SJCRH30 (cell line): ENCODE results near the gene LENEP. TPM values are rescaled to one million over a fixed set of nuclear protein-coding genes. Genes with fewer than 3 reads are reported as not detected.

ENCODE experiments used
- DNase-seq, 2 experiments: peaks; one replicate each; pipeline ENCODE4 v3.0.0-alpha.2; 2015 to 2020
- H3K27ac ChIP-seq: fragments of 250-450 bp; sonication (Bioruptor Pico); 2 replicates; pipeline ENCODE4 v1.5.1; 2020; ENCODE audit warnings: mild to moderate bottlenecking, moderate library complexity
- H3K27me3 ChIP-seq: fragments of 250-450 bp; sonication (Bioruptor Pico); 2 replicates; pipeline ENCODE4 v1.5.1; 2020; ENCODE audit warnings: mild to moderate bottlenecking, moderate library complexity
- H3K36me3 ChIP-seq: fragments of 250-450 bp; sonication (Bioruptor Pico); 2 replicates; pipeline ENCODE4 v1.5.1; 2020; ENCODE audit warnings: mild to moderate bottlenecking, moderate library complexity
- H3K4me1 ChIP-seq: fragments of 250-450 bp; sonication (Bioruptor Pico); 2 replicates; pipeline ENCODE4 v1.5.1; 2020; ENCODE audit warnings: mild to moderate bottlenecking, moderate library complexity
- H3K4me3 ChIP-seq: fragments of 250-450 bp; sonication (Bioruptor Pico); 2 replicates; pipeline ENCODE4 v1.5.1; 2020; ENCODE audit warnings: mild to moderate bottlenecking, moderate library complexity
- H3K9me3 ChIP-seq: fragments of 250-450 bp; sonication (Bioruptor Pico); replicated peaks from 2 replicates; pipeline ENCODE4 v1.5.1; 2020; ENCODE audit warnings: mild to moderate bottlenecking, moderate library complexity
- total RNA-seq: library from RNA; depleted of rRNA; stranded (reverse); fragments of >200 nt; shearing (Covaris generic); gene quantifications from 2 replicates; pipeline ENCODE4 v1.2.3, GENCODE V29; 2014

The LENEP gene
- total RNA-seq, 1 experiment from 2014 or later = not detected

- no peak overlapping the region for H3K4me3 ChIP-seq
- no peaks in the 10 kb centered on the region for H3K27me3 ChIP-seq
- no peaks in the 10 kb centered on the region for H3K9me3 ChIP-seq
- H3K27ac ChIP-seq = no peak overlapping the region
- DNase-seq = no peak
- peaks cover 6% of the 10 kb centered on the region for H3K4me1 ChIP-seq
- no peaks in the 10 kb centered on the region for H3K36me3 ChIP-seq
These were observed 21.5 kb downstream of the LENEP start for GRCh38 chr1:155014709-155015508.

DNA sequence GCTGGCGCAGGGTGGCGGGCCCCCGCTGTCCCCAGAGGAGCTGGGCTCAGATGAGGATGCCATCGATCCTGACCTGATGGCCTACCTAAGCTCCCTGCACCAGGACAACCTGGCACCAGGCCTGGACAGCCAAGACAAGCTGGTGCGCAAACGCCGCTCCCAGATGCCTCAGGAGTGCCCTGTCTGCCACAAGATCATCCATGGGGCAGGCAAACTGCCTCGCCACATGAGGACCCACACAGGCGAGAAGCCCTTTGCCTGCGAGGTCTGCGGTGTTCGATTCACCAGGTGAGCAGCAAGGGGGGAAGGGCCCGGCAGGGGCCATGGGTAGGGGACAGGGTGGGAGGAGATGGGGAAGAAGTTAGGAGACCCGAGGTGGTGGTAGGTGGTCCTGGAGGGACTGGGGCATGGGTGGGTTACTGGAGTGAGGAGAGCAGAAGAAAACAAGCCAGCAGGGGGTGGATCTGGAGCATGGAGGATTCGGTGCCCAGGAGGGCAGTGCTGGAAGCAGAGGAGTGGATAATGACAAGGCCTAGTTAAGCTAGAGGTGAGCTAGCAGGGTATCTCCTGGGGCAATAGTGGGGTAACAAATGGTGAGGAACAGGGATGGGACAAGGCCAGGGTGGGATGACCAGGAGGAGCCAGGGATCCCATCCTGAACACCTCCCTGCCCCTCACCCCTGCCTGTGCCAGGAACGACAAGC lies 22.3 kb downstream of the LENEP start:
- Histone ChIP-seq H3K4me3 (no peak overlapping the region), H3K36me3 (no peaks in the 10 kb centered on the region), H3K27me3 (no peaks in the 10 kb centered on the region), H3K27ac (no peak overlapping the region), H3K9me3 (no peaks in the 10 kb centered on the region), H3K4me1 (peaks cover 6% of the 10 kb centered on the region)
- DNase-seq = no peak

- no peak for DNase-seq
- Histone ChIP-seq H3K27ac (peak overlapping the region; percentile 68; the same call in 1 of the 2 replicates), H3K4me1 (peaks cover 6% of the 10 kb centered on the region), H3K4me3 (no peak overlapping the region), H3K36me3 (no peaks in the 10 kb centered on the region), H3K9me3 (no peaks in the 10 kb centered on the region), H3K27me3 (no peaks in the 10 kb centered on the region)
These were observed 22.9 kb downstream of the LENEP start for GRCh38 chr1:155016231-155016831.

- no peaks in the 10 kb centered on the region for H3K9me3 ChIP-seq
- H3K36me3 ChIP-seq = no peaks in the 10 kb centered on the region
- peak overlapping the region; percentile 59 for H3K4me3 ChIP-seq
- H3K4me1 ChIP-seq = peaks cover 6% of the 10 kb centered on the region
- H3K27ac ChIP-seq = peak overlapping the region; percentile 68
- H3K27me3 ChIP-seq = no peaks in the 10 kb centered on the region
- peak; percentile 93 to 94 for DNase-seq
These were observed 23.9 kb downstream of the LENEP start for GRCh38 chr1:155017041-155017945.

GRCh38 chr1:155017946-155018316 lies 24.5 kb downstream of the LENEP start:
- Histone ChIP-seq H3K4me3 (peak overlapping the region; percentile 59), H3K27me3 (no peaks in the 10 kb centered on the region), H3K9me3 (no peaks in the 10 kb centered on the region), H3K4me1 (peaks cover 6% of the 10 kb centered on the region), H3K27ac (no peak overlapping the region), H3K36me3 (no peaks in the 10 kb centered on the region)
- DNase-seq = no peak

- Histone ChIP-seq H3K4me1 (peaks cover 6% of the 10 kb centered on the region), H3K27ac (no peak overlapping the region), H3K36me3 (no peaks in the 10 kb centered on the region), H3K9me3 (no peaks in the 10 kb centered on the region), H3K4me3 (no peak overlapping the region), H3K27me3 (no peaks in the 10 kb centered on the region)
- no peak for DNase-seq
These were observed 25.4 kb downstream of the LENEP start for GRCh38 chr1:155018617-155019348.

DNA sequence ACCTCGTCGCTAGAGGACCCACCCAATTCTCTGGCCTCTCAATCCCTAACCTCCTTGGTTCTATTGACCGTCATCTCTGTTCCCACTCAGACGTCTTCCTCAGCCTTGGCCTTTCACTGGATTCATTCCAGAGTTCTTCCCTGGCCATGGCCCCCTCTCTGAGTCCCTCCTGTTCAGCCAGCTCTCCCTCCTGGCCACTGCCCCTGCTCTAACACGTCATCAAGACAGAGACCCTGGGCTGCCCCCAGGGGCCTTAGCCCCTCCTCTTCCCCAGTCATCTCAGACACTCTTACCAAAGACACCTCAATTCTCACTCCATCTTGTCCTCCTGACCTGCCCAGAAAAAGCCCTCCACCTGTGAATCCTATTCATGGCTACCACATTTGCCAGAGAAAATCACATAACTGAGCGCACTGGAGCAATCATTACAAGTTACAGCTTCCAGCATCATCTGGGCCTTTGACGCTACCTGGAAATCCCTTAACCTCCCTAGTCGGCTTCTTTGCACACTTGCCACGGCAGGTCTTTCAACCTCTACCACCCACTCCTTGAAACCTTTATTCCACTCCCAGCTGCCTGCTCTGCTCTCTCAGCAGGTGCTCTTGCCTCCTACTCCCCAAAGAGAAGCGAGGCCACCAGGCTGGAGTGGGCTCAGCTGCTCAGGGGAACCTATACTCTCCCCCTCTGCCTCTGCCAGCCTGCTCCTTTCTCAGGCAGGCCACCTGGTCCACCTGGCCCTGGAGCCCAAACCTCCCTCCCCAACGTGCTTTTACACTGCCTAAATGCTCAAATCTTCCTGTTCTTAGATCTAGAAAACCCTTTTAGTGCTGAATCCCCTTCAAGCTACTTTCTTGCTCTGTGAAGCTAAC lies 26.2 kb downstream of the LENEP start:
- H3K9me3 ChIP-seq = no peaks in the 10 kb centered on the region

DNA sequence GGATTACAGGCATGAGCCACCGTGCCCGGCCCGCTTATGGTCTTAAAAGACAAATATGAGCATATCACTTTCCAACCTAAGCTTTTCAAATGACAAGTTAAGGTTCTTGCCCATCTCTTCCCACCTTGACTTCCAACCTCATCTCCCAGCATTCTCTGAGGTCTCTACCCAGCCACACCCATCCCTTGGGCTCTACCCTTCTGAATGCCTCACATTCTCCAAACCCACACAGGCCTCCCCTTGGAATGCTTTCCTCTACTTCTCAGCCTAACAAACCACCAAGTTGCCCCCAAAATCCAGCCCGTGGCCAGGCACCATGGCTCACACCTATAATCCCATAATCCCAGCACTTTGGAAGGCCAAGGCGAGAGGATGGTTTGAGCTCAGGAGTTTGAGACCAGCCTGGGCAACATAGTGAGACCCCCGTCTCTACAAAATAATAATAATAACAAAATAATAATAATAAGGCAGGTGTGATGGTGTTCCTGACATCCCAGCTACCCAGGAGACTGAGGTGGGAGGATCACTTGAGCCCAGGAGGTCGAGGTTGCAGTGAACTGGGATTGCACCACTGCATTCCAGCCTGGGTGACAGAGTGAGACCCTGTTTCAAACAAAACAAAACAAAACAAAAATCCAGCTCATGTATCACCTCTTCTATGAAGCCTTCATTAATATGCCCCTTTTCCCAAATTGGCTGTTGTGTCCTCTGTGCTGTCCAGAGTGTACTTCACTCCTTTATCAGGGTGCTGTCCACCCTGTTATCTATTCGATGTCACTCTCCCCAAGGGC lies 28.9 kb downstream of the LENEP start:
- no peaks in the 10 kb centered on the region for H3K9me3 ChIP-seq
- H3K27ac ChIP-seq = no peak overlapping the region
- no peaks in the 10 kb centered on the region for H3K27me3 ChIP-seq
- H3K4me1 ChIP-seq = no peaks in the 10 kb centered on the region; the same call in 1 of the 2 replicates
- H3K4me3 ChIP-seq = no peak overlapping the region
- no peaks in the 10 kb centered on the region for H3K36me3 ChIP-seq
- no peak for DNase-seq

More for the DNA sequence above, 26.2 kb downstream of the LENEP start:
- Histone ChIP-seq H3K27ac (no peak overlapping the region), H3K36me3 (no peaks in the 10 kb centered on the region), H3K27me3 (no peaks in the 10 kb centered on the region), H3K4me3 (no peak overlapping the region), H3K4me1 (peaks cover 6% of the 10 kb centered on the region)
- no peak for DNase-seq

DNA sequence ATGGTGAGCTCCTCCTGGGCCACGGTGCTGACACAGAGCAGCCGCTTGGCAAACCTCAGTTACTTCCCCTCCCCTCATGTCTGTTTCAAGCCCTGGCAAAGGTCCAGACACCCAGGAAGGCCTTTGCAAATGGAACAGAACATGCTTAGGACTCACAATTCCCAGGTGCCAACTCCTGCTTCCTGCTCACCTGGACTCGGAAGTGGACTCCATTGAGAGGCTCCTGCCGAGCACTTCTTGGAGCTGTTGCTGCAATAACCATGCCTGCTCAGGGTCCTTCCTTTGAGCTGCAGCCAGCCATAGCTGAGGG lies 29.5 kb downstream of the LENEP start:
- Histone ChIP-seq H3K36me3 (no peaks in the 10 kb centered on the region), H3K27ac (no peak overlapping the region), H3K9me3 (no peaks in the 10 kb centered on the region), H3K27me3 (no peaks in the 10 kb centered on the region), H3K4me1 (no peaks in the 10 kb centered on the region; the same call in 1 of the 2 replicates), H3K4me3 (no peak overlapping the region)
- no peak for DNase-seq

GRCh38 chr1:155023627-155024026 lies 30.2 kb downstream of the LENEP start:
- no peak for DNase-seq

GRCh38 chr1:155024315-155024714 lies 30.9 kb downstream of the LENEP start:
- H3K4me3 ChIP-seq = no peak overlapping the region
- no peak for DNase-seq
- no peak overlapping the region for H3K27ac ChIP-seq
- no peaks in the 10 kb centered on the region for H3K4me1 ChIP-seq
- H3K9me3 ChIP-seq = no peaks in the 10 kb centered on the region
- H3K36me3 ChIP-seq = no peaks in the 10 kb centered on the region
- H3K27me3 ChIP-seq = 0 out of 2 replicates have a peak, but pooled peaks cover 5% of the 10 kb centered on the region

More at GRCh38 chr1:155023627-155024026, 30.2 kb downstream of the LENEP start:
- H3K4me1 ChIP-seq = no peaks in the 10 kb centered on the region; the same call in 1 of the 2 replicates
- H3K4me3 ChIP-seq = no peak overlapping the region
- no peaks in the 10 kb centered on the region for H3K9me3 ChIP-seq
- H3K36me3 ChIP-seq = no peaks in the 10 kb centered on the region
- no peaks in the 10 kb centered on the region for H3K27me3 ChIP-seq
- no peak overlapping the region for H3K27ac ChIP-seq

GRCh38 chr1:155026154-155026553 lies 32.8 kb downstream of the LENEP start:
- H3K27ac ChIP-seq = no peak overlapping the region
- no peaks in the 10 kb centered on the region for H3K4me1 ChIP-seq
- 0 out of 2 replicates have a peak, but pooled peaks cover 5% of the 10 kb centered on the region for H3K27me3 ChIP-seq
- H3K4me3 ChIP-seq = no peak overlapping the region
- H3K9me3 ChIP-seq = no peaks in the 10 kb centered on the region
- no peak for DNase-seq
- no peaks in the 10 kb centered on the region for H3K36me3 ChIP-seq
